HL-60 (cell line): Measurements from ENCODE around the gene CLSTN3.

Experiments used
- CTCF ChIP-seq: IDR thresholded peaks from one replicate; pipeline ENCODE4 v1.5.1; 2011; ENCODE audit warnings: low read length, control low read depth, inconsistent platforms; ENCODE audit not compliant: insufficient read depth
- POLR2AphosphoS5 ChIP-seq: IDR thresholded peaks from 2 replicates; pipeline ENCODE4 v1.6.1; 2012; ENCODE audit warnings: low read depth
- SPI1 ChIP-seq: IDR thresholded peaks from 2 replicates; pipeline ENCODE4 v1.6.1; 2012; ENCODE audit warnings: low read depth, mild to moderate bottlenecking, borderline replicate concordance

- TF ChIP-seq CTCF: no peak
- TF ChIP-seq SPI1: no peak
- no peak for TF ChIP-seq POLR2AphosphoS5
These were observed 72.9 kb downstream of the CLSTN3 start for GRCh38 chr12:7203109-7203508.
